Measurements from ENCODE around the gene CCDC148.
"Not testable (repeated sequence)": the region's sequence is repeated elsewhere in the genome, so short reads cannot be mapped to it uniquely, and the experiment has no call there.

Gene CCDC148

DNA sequence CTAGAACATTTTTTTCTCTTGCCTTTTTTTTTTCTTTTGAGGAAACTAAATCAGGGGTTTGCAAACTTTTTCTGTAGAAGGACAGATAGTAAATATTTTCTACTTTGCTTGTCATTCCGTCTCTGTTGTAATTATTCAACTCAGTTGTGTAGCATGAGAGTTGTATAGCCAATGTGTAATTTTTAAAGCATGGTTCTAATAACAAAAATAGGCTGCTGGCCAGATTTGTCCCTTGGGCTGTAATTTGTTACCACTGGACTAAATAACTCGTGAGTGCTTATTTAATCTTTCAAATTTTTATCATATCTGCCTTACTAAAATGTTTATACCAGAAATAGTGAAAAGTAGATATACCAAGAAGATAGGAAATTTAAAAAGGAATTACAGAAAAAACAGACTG is 43.0 kb downstream of the CCDC148 start:
- DNase-seq, result no peak

DNA sequence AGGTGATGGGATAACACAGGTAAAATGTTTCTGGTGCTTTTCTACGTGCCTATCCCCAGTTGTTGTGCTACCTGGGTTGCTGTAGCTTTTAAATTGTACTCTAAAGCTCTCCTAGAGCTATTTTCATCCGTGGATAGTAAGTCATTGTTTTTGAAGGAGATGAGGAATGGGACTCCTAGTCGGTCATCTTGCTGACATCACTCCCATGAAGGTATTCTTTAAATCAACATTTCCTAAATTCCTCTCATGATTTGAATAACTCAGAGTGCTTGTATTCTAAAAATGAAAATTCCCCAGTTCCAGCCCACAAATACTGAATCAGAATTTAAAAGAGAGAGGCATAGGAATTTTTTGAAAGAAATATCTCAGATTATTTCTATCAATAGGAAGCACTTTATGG is 44.3 kb downstream of the CCDC148 start:
- DNase-seq, result no peak

DNA sequence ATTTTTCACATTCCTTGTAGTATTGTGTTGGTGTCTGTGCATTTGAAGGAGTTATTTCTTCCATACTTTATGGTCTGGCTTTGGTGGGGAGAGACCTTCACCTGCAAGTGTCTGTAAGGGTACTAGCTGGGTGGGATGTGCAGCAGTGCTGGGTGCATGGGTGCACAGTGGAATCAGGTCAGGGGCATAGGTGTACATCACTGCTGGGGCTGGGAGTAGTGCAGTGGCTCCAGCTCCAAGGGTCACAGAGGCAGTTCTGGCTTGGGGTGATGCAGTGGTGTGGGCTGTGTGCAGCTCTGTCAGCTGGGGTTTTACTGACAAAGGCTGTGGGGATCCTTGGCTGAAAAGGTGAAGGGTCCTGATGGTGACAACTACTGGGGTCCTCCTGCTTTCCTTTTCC is 44.8 kb downstream of the CCDC148 start:
- no peak for DNase-seq

DNA sequence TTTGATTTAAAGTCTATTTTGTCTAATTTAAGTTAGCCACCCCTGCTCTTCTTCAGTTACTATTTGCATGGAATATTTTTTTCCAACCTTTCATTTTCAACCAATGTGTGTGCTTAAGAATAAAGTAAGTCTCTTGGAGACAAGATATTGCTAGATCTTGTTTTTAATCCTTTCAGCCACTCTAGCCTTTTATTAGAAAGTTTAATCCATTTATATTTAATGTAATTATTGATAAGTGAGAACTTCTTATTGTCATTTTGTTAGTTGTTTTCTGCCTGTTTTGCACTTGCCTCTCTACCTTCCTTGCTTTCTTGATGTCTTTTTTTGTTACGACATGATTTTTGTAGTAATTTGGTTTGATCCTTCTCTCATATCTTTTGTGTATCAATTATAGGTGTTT is 46.4 kb downstream of the CCDC148 start:
- DNase-seq, result no peak

DNA sequence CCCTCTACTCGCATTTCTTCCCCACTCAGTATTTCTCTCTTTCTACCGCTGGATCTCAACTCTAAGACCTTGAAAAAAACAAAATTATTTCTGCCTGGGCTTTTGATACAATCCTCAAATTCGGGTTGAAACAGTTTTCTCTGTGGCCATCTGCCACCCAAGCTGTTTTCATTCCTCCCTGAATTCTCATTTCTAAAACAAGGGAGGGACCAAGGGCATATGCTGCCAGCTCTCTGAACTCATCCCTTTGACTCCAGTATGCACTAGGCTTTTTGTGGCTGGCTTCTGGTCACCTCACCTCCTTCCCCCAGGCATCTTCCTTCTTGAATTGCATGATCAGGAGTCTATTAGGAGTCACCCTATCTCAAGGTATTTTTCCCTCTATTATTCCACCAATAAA is 49.5 kb downstream of the CCDC148 start:
- no peak for DNase-seq

DNA sequence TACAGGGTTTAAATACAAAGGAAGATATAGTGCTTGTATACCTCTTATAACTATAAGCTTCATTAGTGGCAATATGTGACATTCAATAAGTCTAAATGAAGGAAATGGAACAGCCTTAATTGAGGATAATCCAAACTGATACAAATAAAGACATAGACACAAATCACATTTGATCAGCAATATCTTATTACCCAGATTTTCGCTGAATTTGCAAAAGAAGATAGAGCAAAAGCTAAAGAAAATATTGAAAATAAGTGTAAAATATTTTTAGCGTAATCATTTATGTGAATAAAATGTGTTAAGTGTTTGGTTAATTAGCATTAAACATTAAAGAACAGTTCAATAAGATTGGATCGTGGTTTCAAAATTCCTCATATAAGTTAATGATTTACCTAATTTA is 51.2 kb downstream of the CCDC148 start:
- DNase-seq, result no peak

DNA sequence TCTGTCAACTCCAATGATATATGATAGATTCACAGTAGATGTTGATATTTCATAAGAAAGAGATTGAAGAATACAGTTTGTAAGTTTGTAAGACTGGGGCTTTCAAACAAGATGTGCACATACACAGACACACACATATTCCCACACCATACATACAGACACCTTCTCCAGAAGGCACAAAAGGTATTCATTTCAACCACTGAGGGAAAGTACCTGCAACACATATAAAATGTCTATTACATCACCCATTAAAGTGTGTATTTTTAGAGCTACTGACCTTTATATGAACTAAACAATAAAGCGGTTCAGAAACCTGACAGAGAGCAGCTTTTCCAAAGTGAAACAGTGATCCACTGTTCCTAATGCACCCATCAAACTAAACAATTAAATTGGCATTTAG is 53.3 kb downstream of the CCDC148 start:
- DNase-seq, result no peak

DNA sequence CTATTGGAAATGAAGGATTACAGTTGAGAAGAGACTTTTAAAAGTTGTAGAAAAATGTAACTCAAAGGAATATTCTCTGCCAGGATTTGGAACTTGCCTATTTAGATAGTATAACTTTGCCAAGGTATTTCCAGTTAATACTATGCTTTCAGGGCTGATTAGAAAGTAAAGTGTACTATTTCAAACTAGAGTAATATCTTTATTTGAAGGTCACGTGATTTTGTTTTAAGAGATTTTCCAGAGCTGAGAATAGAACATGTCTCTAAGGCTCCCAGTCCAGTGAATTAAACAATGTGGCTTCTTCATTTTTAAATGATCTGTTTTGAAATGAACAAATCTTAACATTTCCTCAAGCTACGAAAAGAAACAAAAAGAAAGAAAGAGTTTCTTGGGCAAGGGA is 53.9 kb downstream of the CCDC148 start:
- DNase-seq, result no peak

DNA sequence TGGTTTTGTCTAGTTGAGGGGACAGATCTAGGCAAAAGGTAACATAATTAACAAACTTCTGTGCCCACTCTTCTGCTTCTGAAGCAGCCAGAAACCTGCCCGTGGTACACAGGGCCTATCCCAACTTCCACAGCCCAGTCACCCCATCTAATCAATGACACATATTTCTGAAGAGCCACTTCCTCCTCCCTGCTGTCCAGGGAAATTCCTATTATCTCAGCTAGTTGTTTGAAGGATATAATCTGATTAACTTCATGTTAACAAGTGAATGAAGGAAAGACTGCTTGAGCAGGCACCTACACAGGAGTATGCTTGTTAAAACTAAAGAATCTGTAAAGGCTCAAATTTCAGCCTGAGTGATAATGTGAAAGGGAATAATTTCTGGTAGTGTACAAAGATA is 61.4 kb downstream of the CCDC148 start:
- no peak for DNase-seq

DNA sequence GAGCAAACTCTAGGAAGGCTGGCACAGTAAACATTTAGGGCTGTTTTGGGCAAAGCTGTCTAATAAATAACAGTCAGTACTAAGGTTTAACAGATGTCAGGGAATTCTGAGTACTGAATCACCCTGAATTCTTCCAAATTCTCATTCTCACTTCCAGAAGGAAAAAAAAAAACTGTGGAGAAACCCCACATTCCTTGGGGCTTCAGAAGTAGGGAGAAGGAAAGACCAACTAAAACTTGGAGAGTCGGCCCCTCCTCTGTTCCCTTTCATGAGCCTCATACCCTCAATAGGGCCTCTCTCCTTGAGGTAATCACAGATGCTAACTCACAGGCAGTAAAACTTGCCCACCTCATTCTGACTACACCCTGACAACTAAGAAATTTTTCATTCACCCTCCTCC is 62.1 kb downstream of the CCDC148 start:
- no peak for DNase-seq

DNA sequence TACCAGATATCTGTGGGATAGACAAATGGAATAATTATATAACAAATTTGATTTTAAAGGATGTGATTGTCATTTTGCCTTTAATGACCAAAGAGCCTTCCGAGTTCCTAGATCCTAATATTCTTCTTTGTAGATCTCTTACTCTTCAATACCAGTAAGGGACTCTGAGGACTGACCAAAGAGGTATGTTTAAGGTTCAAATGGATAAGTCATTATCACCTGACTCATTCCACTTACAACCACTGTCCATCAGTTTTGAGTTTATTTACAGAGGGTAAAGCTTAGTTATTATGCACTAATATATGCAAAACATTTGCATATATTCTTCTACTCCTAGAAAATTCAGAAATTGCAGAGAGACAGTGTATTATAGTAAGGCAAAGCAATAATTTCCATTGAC is 62.7 kb downstream of the CCDC148 start:
- DNase-seq, result no peak

DNA sequence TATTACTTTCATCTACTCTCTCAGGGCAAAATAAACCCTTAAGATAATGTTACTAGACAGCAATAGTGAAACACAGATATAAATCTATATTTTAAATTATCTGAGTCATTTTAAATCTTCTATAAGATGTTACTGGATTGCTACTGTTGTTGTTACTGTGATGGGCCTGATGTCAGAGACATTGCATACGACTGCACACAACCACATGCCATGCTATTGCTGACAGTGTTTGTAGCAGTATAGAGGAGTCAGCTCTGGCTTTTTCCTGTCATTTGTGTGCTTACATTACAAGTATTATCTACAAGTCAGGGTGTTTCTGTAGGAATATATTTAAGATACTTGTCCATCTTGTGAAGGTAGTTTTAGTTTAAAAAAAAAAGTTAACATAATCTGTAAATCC is 63.9 kb downstream of the CCDC148 start:
- DNase-seq, result no peak

DNA sequence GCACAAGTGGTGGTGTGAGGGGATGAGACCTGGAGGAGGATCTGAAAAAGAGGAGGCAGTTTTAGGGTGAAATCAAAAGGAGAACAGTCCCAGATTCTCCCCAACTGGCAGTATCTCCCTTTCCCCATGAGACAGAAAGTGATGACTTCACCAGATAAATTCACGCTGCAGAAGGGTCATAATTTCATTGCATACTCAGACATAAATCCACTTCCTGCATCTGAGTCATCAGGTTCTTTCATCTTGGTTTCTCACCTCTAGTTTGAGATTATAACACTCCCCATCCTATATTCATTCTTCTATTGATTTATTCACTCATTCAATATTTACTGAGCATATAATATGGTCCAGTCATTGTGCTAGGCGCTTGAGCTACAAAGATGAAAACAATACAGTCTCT is 64.7 kb downstream of the CCDC148 start:
- DNase-seq, result no peak

DNA sequence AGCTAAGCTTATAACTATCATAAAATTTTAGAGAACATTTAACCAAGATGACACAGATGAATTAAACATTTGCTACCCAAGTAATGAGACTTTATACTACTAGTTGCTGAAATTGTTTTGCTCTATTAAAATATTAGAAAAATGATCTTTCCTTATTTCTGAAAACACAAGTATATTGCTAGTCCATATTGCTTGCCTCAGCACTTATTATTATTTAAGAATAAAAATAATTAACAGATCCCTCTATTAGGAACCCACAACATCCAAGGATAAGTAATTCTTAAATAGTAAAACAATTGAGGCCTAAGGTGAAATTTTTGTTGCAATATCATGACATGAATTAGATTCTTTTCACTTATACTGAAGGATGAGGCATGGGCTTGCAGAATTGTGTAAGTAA is 65.2 kb downstream of the CCDC148 start:
- no peak for DNase-seq

DNA sequence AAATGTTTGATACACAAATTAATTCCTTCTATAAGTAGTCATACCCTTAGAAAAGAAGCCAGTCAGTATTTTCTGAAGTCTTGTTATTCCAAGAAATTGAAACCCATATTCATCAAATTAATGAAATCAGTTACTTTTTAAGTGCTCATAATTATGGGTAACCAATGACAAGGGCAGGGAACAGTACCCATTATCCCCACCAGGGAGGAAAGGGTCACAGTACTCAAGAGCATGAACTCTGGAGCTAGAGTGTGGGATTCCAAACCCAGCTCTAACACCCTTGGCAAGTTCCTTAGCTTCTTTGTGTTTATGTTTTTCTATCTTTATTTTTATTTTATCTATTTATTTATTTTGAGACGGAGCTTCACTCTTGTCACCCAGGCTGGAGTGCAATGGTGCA is 68.4 kb downstream of the CCDC148 start:
- DNase-seq, result no peak

DNA sequence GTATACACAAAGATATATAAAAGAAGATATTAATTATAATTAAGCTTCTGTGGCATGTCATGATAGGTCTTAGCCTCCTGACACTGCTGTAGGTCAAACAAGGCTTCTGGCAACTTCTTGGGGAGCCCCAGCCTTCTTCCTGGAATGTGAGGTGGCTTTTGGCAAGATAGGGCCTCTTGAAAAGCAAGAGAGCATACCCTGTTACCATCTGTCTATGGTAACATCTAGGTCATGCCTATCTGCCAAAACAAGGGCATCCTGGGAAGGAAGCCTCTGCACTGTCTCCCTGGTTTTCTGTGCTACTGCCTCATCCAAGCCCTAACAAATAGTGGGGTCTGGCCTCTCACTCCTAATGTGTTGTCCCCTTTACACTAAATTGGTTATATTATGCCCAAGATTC is 70.9 kb downstream of the CCDC148 start:
- no peak for DNase-seq

DNA sequence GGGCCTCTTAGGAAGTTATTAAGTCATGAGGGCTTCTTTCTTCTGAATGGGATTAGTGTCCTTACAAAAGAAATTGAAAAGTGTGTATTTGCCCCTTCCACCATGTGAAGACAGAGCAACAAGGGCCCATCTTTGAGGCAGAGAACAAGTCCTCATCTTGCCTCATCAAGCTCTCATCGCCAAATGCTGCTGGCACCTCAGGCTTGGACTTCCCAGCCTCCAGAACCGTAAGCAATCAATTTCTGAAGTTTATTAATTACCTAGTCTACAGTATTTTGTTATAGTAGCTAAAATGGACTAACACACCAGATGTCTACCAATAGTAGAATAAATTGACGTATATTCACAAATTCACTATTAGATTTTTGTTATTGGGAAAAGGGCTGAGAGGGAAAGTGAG is 74.6 kb downstream of the CCDC148 start:
- DNase-seq, result no peak

DNA sequence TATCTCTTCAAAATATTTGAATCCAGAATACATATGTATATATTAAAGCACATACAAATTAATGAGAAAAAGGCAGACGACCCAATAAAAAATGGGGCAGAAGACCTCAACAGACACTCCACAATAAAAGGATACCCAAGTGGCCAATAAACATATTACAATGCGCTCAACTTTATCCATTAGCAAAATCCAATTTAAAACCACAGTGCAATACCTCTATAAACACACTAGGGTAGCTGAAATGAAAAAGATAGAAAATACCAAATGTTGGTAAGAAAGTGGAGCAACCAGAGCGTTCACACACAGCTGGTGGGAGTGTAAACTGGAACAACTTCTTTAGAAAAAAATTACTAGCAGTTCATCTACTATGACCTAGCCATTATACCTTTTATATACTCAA is 75.3 kb downstream of the CCDC148 start:
- no peak for DNase-seq

DNA sequence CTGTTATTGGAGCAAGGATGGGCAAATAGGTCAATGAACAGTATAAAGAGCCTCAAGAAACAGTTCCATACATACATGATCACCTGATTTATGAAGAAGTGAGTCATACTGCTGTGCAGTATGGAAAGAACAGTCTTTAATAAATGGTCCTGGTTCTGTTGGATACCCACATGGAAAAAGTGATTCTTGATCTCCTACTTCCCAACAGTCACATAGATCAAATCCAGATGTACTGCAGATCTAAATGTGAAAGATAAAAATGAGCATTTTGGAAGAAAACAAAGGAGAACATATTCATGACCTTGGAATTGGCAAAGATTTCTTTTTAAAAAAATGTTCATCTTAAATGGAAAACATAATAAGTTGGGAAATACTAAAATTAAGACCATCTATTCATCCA is 75.8 kb downstream of the CCDC148 start:
- no peak for DNase-seq

DNA sequence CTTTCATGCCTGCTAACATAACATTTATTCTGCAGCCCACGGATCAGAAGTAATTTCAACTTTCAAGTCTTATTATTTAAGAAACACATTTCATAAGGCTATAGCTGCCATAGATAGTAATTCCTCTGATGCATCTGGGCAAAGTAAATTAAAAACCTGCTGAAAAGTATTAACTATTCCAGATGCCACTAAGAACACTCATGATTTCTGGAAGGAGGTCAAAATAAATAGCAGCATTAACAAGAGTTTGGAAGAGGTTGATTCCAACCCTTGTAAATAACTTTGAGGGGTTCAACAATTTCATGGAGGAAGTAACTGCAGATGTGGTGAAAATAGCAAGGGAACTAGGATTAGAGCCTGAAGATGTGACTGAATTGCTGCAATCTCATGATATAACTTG is 77.6 kb downstream of the CCDC148 start:
- no peak for DNase-seq

DNA sequence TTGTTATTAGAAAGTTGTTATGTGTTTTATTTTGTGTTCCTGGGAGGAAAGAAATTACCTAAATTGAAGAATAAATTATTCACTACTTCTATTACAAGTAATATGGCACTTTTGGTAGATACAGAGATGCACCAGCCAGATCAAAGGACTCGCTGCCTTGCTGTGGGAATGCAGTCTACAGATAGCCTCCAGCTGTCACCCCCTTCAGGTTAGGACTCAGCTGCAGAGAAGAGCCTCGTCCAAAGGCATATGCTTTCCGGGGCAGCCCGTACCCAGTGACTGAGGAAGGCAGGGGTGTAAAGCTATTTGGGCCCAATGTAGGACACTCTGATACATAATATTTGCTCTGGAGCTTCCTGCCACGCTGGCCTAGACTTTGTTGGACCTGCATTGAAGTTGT is 90.2 kb downstream of the CCDC148 start:
- no peak for DNase-seq

DNA sequence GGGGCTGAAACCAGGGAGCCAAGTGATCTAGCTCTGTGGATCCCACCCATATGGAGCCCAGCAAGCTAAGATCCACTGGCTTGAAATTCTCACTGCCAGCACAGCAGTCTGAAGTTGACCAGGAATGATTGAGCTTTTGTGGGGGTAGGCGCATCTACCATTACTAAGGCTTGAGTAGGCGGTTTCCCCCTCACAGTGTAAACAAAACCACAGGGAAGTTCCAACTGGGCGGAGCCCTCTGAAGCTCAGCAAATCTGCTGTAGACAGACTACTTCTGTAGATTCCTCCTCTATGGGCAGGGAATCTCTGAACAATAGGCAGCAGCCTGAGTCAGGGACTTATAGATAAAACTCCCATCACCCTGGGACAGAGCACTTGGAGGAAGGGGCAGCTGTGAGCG is 96.7 kb downstream of the CCDC148 start:
- peak; percentile 5 to 66 for DNase-seq

DNA sequence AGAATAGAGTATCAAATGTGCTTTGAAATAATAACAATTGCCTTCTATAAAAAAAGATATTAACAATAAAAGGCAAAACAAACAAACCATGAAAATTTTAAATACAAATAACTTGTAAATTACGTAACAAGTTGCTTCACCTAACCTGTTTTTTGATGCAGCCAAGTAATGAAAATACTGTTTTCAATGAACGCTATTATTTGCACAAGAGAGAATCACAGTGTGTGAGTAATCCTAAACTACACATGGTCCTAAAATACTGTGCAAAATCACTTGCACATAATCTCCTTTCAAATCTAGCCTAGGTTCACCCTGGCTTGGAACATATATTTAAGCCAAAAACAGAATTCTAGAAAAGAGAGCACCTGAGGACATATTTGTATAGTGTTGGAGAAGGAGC is 98.9 kb downstream of the CCDC148 start:
- no peak for DNase-seq

DNA sequence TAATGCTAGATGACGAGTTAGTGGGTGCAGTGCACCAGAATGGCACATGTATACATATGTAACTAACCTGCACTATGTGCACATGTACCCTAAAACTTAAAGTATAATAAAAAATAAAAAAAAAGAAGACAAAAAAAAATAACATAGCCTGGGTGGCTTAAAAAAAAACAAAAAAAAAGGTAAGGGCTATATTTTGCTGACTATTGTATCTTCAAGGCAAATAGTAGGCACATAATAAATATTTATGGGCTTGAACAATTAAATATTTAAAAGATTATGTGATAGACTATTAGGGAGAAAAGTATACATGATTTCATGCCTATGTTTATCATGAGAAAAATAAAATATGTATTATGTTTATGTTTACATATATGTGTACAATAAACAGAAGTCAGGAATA is 99.4 kb downstream of the CCDC148 start:
- no peak for DNase-seq

DNA sequence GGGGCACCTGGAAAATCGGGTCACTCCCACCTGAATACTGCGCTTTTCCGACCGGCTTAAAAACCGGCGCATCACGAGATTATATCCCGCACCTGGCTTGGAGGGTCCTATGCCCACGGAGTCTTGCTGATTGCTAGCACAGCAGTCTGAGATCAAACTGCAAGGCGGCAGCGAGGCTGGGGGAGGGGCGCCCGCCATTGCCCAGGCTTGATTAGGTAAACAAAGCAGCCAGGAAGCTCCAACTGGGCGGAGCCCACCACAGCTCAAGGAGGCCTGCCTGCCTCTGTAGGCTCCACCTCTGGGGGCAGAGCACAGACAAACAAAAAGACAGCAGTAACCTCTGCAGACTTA is 105.1 kb downstream of the CCDC148 start:
- DNase-seq, result not testable (repeated sequence)

DNA sequence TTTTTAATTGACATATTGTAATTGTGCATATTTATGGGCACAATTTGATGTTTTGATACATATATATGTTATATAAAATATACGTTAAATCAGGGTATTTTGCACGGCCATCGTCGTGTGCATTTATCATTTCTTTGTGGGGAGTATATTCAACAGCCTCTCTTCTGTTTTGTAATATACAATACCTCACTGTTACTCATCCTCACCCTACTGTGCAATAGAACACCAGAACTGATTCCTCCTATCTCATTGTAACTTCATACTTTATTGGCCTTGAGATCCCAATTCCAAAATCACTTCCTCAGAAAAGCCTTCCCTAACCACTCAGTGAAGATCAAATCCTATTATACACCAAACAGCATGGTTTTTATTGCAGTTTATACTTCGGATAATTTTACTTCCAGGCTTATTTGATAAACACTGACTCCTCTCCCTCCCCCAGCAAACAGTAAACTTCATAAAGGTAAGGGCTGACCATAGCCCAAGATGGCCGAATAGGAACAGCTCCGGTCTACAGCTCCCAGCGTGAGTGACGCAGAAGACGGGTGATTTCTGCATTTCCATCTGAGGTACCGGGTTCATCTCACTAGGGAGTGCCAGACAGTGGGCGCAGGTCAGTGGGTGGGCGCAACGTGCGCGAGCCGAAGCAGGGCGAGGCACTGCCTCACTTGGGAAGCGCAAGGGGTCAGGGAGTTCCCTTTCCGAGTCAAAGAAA is 105.6 kb downstream of the CCDC148 start:
- not testable (repeated sequence) for DNase-seq

All from inflammatory macrophage (primary cell).